Activated T-helper 2 cell treated with anti-CD3 and anti-CD28 coated beads, Interferon-gamma antibody, Interleukin-2, Interleukin-4, amounts not matched to agents 10 μg/mL and 5 μg/mL and 100 μg/mL, durations not matched to agents 14 hours and 24 hours and 36 hours (primary cell): ENCODE data around the gene TAS2R10. TPM values are rescaled to one million over a fixed set of nuclear protein-coding genes. Genes with fewer than 3 reads are reported as not detected.
"Not testable (repeated sequence)": the region's sequence is repeated elsewhere in the genome, so short reads cannot be mapped to it uniquely, and the experiment has no call there.

Source experiments
- DNase-seq: peaks from one replicate; pipeline ENCODE4 v3.0.0; 2021; ENCODE audit warnings: low spot score
- H3K27ac Mint-ChIP-seq: one replicate; pipeline ENCODE4 v1.8.0; 2021; ENCODE audit warnings: mixed read lengths
- H3K27me3 Mint-ChIP-seq: one replicate; pipeline ENCODE4 v1.8.0; 2021; ENCODE audit warnings: low read depth, mixed read lengths
- H3K36me3 Mint-ChIP-seq: one replicate; pipeline ENCODE4 v1.8.0; 2021; ENCODE audit warnings: low read depth, mixed read lengths
- H3K4me1 Mint-ChIP-seq: one replicate; pipeline ENCODE4 v1.8.0; 2021; ENCODE audit warnings: low read depth, mixed read lengths
- H3K4me3 Mint-ChIP-seq: one replicate; pipeline ENCODE4 v1.8.0; 2021; ENCODE audit warnings: low read depth, mild to moderate bottlenecking, moderate library complexity, mixed read lengths
- H3K9me3 Mint-ChIP-seq: one replicate; pipeline ENCODE4 v1.8.0; 2021; ENCODE audit warnings: mixed read lengths
- intact Hi-C: fragments of 100-400 bp; cut with micrococcal nuclease; formaldehyde crosslinking; loops from one replicate; pipeline ENCODE4 v1.15.1; 2023
- total RNA-seq: library from RNA; stranded (reverse); gene quantifications from 2 replicates; pipeline ENCODE4 v1.2.3, GENCODE V29; 2022

Gene TAS2R10
- total RNA-seq, 1 donor from 2014 or later, result not detected

- H3K9me3 Mint-ChIP-seq, result no peaks in the 10 kb centered on the region
- no peak for DNase-seq
- intact Hi-C loops, result no loop called here
These were observed 1.2 kb downstream of the TAS2R10 start for GRCh38 chr12:10824957-10825356.

GRCh38 chr12:10811883-10812536 lies 14.1 kb downstream of the TAS2R10 start:
- intact Hi-C loops, result no loop called here
- Mint-ChIP-seq H3K9me3 (no peaks in the 10 kb centered on the region), H3K27me3 (peaks cover 19% of the 10 kb centered on the region), H3K36me3 (no peaks in the 10 kb centered on the region), H3K27ac (no peak overlapping the region), H3K4me1 (no peaks in the 10 kb centered on the region), H3K4me3 (no peak overlapping the region)
- no peak for DNase-seq

More at GRCh38 chr12:10824957-10825356, 1.2 kb downstream of the TAS2R10 start:
- no peaks in the 10 kb centered on the region for H3K4me1 Mint-ChIP-seq
- no peak overlapping the region for H3K4me3 Mint-ChIP-seq
- H3K27ac Mint-ChIP-seq, result no peak overlapping the region
- no peaks in the 10 kb centered on the region for H3K36me3 Mint-ChIP-seq
- H3K27me3 Mint-ChIP-seq, result peaks cover 3% of the 10 kb centered on the region

DNA sequence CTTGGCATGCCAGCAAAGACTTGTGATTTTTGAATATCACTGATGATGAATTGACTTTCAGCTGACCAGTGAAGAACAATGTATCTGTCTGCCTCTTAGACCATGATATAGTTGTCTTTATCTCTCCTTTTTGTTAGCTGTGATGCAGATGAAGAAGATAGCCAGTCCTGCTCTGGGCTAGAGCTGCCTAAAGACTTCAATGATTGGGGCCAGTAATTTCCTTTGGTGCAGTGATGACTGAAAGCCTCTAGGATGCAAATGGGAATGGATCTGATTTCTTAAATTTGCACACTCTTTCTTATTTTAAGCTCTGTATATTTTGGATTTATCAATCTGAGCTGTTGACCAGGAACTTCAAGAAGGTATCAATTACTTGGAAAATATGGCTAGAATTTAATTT lies 16.1 kb downstream of the TAS2R10 start, which contains the start of gene TAS2R9:
TAS2R9 (minus strand) TSS at position 101 of the 400 bp plus-strand sequence; CDS start at position 8, 93 bp downstream.
- H3K9me3 Mint-ChIP-seq, result no peaks in the 10 kb centered on the region
- H3K27me3 Mint-ChIP-seq, result peaks cover 19% of the 10 kb centered on the region
- no peaks in the 10 kb centered on the region for H3K36me3 Mint-ChIP-seq
- DNase-seq, result no peak
- H3K27ac Mint-ChIP-seq, result no peak within 1 kb of the TSS
- intact Hi-C loops, result no loop called here
- no peaks in the 10 kb centered on the region for H3K4me1 Mint-ChIP-seq
- H3K4me3 Mint-ChIP-seq, result no peak within 1 kb of the TSS

DNA sequence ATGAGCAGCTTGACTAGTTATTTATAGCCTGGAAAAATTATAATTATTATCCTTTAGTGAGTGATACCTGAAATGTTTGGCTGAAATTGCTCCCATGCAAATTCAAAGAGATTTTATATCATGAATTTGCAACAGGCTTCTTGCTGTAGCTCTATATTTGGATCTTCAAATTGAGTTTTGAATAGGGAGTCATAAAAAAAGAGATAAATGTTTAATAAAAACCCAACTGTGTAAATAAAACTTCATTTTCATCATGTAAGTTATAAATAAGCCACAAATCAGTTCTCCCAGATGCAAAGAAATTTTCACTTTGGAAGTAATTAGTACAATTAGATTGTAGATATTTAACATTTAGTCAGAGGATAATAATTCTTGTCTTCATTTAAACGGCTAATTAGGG lies 19.0 kb downstream of the TAS2R10 start, which contains the start of gene TAS2R8:
TAS2R8 (minus strand) TSS at position 101 of the 400 bp plus-strand sequence. CDS start 306 bp downstream, outside the sequence.
- Mint-ChIP-seq H3K9me3 (no peaks in the 10 kb centered on the region), H3K36me3 (no peaks in the 10 kb centered on the region), H3K4me3 (no peak within 1 kb of the TSS), H3K4me1 (no peaks in the 10 kb centered on the region), H3K27me3 (peaks cover 16% of the 10 kb centered on the region), H3K27ac (no peak within 1 kb of the TSS)
- intact Hi-C loops, result no loop called here
- no peak for DNase-seq

DNA sequence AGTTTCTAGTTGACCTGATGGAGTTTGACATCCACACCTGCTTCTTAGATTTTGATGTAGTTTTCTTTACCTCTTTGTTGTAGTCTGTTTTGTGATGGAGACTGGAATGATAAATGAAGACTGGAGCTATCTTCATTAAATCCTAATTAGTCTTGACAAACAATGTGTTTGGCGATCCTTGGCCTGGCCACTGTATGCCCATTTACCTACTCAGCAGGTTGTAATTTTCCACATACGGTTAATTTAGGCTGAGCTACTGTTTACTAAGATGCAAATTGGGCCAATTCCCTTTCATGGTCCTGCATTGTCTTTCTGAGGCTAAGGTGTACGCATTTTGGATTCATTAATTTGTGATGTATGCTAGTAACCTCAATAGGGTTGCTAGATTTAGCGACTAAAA lies 23.6 kb downstream of the TAS2R10 start, which contains the start of gene TAS2R7:
TAS2R7 (minus strand) TSS at position 41 of the 400 bp plus-strand sequence. CDS start 57 bp downstream, outside the sequence.
- Mint-ChIP-seq H3K4me1 (no peaks in the 10 kb centered on the region), H3K9me3 (no peaks in the 10 kb centered on the region), H3K27me3 (peaks cover 19% of the 10 kb centered on the region), H3K27ac (no peak within 1 kb of the TSS), H3K4me3 (no peak within 1 kb of the TSS), H3K36me3 (no peaks in the 10 kb centered on the region)
- DNase-seq, result no peak
- intact Hi-C loops, result no loop called here

DNA sequence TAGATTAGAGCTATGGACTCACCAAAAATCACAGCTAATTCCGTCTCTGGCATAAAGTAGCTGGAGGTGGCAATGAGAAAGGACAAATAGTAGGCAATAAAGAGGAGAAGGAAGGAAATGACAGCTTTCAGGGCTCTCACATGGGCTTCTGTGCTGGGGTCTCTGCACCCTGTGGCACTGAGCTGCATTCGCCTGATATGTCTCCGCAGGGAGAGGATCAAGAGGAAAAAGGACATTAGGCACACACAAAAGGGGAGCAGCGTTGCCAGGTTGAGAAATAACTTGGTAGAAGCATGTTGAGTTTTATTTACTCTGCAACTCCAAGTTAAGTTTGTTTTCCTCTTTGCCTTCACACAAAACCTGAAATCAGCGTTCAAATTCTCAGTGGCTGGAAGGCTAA lies 24.4 kb downstream of the TAS2R10 start:
- DNase-seq, result no peak
- Mint-ChIP-seq H3K4me1 (no peaks in the 10 kb centered on the region), H3K4me3 (no peak overlapping the region), H3K9me3 (no peaks in the 10 kb centered on the region), H3K36me3 (no peaks in the 10 kb centered on the region), H3K27ac (no peak overlapping the region), H3K27me3 (peaks cover 23% of the 10 kb centered on the region)
- intact Hi-C loops, result no loop called here

DNA sequence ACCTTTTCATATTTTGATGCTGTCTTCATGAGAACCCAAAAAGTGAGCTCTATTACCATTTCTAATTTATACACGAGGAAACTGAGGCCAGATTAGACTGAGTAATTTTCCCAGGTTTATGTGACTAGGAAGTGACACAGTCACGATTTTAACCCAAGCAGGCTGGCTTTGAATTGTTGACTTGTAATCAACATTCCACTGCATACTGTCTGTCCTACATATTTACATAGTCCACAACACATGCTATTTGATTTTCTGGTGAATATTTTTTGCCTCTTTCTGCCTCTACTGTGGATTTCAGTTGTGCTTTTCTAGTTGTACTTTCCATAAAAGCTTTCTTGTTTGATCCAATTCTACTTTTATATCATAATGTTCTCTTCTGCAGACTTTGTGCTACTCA lies 31.9 kb downstream of the TAS2R10 start:
- H3K36me3 Mint-ChIP-seq, result no peaks in the 10 kb centered on the region
- intact Hi-C loops, result no loop called here
- H3K27ac Mint-ChIP-seq, result no peak overlapping the region
- H3K4me3 Mint-ChIP-seq, result no peak overlapping the region
- H3K27me3 Mint-ChIP-seq, result peaks cover 7% of the 10 kb centered on the region
- no peaks in the 10 kb centered on the region for H3K9me3 Mint-ChIP-seq
- DNase-seq, result no peak
- H3K4me1 Mint-ChIP-seq, result no peaks in the 10 kb centered on the region

DNA sequence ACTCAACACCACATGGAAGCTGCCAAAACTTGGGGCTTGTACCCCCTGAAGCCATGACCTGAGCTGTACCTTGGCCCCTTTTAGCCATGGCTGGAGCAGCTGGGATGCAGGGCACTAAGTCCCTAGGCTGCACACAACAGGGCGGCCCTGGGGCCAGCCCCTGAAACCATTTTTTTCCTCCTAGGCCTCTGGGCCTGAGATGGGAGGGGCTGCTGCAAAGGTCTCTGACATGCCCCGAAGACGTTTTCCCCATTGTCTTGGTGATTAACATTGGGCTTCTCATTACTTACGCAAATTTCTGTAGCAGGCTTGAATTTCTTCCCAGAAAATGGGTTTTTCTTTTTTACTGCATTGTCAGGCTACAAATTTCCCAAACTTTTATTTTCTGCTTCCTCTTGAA lies 34.4 kb downstream of the TAS2R10 start:
- H3K4me1 Mint-ChIP-seq, DNase-seq, H3K27ac Mint-ChIP-seq, H3K27me3 Mint-ChIP-seq, H3K4me3 Mint-ChIP-seq, H3K36me3 Mint-ChIP-seq, H3K9me3 Mint-ChIP-seq, intact Hi-C loops: not testable (repeated sequence)

- DNase-seq, result no peak
- Mint-ChIP-seq H3K4me1 (no peaks in the 10 kb centered on the region), H3K4me3 (no peak overlapping the region), H3K36me3 (no peaks in the 10 kb centered on the region), H3K9me3 (no peaks in the 10 kb centered on the region), H3K27me3 (peaks cover 6% of the 10 kb centered on the region), H3K27ac (no peak overlapping the region)
- intact Hi-C loops, result no loop called here
These were observed 42.9 kb downstream of the TAS2R10 start for GRCh38 chr12:10783252-10783651.

DNA sequence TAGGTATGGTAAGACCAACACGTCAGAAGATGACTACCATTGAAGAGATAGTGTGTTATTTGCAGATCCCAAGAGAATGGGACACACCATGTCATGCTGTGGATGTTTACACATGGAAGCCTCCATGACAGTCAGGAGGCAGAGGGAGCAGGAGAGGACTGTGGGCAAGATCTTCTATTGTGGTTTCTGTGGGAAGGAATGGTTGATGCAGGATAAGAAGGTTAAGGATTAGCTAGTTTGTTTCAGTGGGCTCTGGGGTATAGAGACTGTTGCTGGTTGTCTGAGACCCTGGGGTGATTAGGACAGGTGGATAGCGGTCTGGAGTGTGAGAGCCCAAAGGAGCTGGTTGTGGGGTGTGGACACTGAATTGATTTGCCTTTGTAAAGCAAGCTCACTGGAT lies 47.1 kb downstream of the TAS2R10 start:
- H3K9me3 Mint-ChIP-seq, result no peaks in the 10 kb centered on the region
- intact Hi-C loops, result no loop called here
- no peak overlapping the region for H3K27ac Mint-ChIP-seq
- H3K36me3 Mint-ChIP-seq, result no peaks in the 10 kb centered on the region
- DNase-seq, result no peak
- H3K27me3 Mint-ChIP-seq, result peaks cover 16% of the 10 kb centered on the region
- H3K4me3 Mint-ChIP-seq, result no peak overlapping the region
- no peaks in the 10 kb centered on the region for H3K4me1 Mint-ChIP-seq

Other genes starting within 250 kb of the TAS2R10 start
- gene MAGOHB, start 212.7 kb downstream of the TAS2R10 start, total RNA-seq, result 69.4 and 70.2 TPM in 2 replicates
- gene STYK1, start 152.3 kb downstream of the TAS2R10 start, total RNA-seq, result not detected in 2 replicates
- 146 and 150 TPM in 2 replicates for gene YBX3, start 103.0 kb downstream of the TAS2R10 start, total RNA-seq
- not detected in 2 replicates for gene TAS2R7, start 23.7 kb downstream of the TAS2R10 start, total RNA-seq
- gene TAS2R8, start 19.1 kb downstream of the TAS2R10 start, total RNA-seq, result not detected in 2 replicates
- gene TAS2R9, start 16.2 kb downstream of the TAS2R10 start, total RNA-seq, result not detected in 2 replicates
- gene PRR4, start 23.1 kb upstream of the TAS2R10 start, total RNA-seq, result 1.6 and 1.7 TPM in 2 replicates
- gene PRH1, start 57.9 kb upstream of the TAS2R10 start, total RNA-seq, result 17.2 and 22.3 TPM in 2 replicates
- gene TAS2R13, start 83.2 kb upstream of the TAS2R10 start, total RNA-seq, result 0.74 and 0.84 TPM in 2 replicates
- gene PRH2, start 102.9 kb upstream of the TAS2R10 start, total RNA-seq, result not detected in 2 replicates
- 2.6 and 2.8 TPM in 2 replicates for gene TAS2R14, start 112.9 kb upstream of the TAS2R10 start, total RNA-seq
- gene TAS2R50, start 160.6 kb upstream of the TAS2R10 start, total RNA-seq, result 1.0 and 1.1 TPM in 2 replicates
- 1.5 and 2.5 TPM in 2 replicates for gene TAS2R20, start 171.9 kb upstream of the TAS2R10 start, total RNA-seq
- gene TAS2R19, start 196.3 kb upstream of the TAS2R10 start, total RNA-seq, result 3.1 and 3.6 TPM in 2 replicates
- 3.9 and 4.6 TPM in 2 replicates for gene TAS2R31, start 205.0 kb upstream of the TAS2R10 start, total RNA-seq
- gene TAS2R46, start 235.9 kb upstream of the TAS2R10 start, total RNA-seq, result 1.3 and 2.0 TPM in 2 replicates